Measurements from ENCODE around the gene WASL. TPM values are rescaled to one million over a fixed set of nuclear protein-coding genes. Genes with fewer than 3 reads are reported as not detected.
"Not testable (repeated sequence)": the region's sequence is repeated elsewhere in the genome, so short reads cannot be mapped to it uniquely, and the experiment has no call there.

The WASL gene
- total RNA-seq, 1 donor from 2014 or later = 36.0 TPM

- no peaks in the 10 kb centered on the region for H3K9me3 Mint-ChIP-seq (ENCODE audit: unreplicated experiment)
- no peak overlapping the region for H2AFZ ChIP-seq (ENCODE audit: low read depth, low read length)
- H3K79me2 ChIP-seq (ENCODE audit: insufficient read depth, low read length) = no peaks in the 10 kb centered on the region
- peaks cover 9% of the 10 kb centered on the region for H3K4me1 ChIP-seq (ENCODE audit: insufficient read depth, low read length)
- FAIRE-seq (no peak), DNase-seq (ENCODE audit: low read depth) (peak; percentile 17)
- H3K27ac ChIP-seq (ENCODE audit: low read depth, low read length) = no peak overlapping the region
- H3K9me3 ChIP-seq (ENCODE audit: insufficient read depth, low read depth, low read length) = no peaks in the 10 kb centered on the region
- H3K27ac Mint-ChIP-seq (ENCODE audit: unreplicated experiment) = no peak overlapping the region
- no peak overlapping the region for H3K4me3 ChIP-seq (ENCODE audit: insufficient read depth, low read depth, low read length)
- no peak overlapping the region for H3K4me3 Mint-ChIP-seq (ENCODE audit: unreplicated experiment)
- H3K36me3 ChIP-seq (ENCODE audit: insufficient read depth, low read length) = no peaks in the 10 kb centered on the region
- H4K20me1 ChIP-seq (ENCODE audit: insufficient read depth, low read length) = no peaks in the 10 kb centered on the region
- no peaks in the 10 kb centered on the region for H3K27me3 ChIP-seq (ENCODE audit: insufficient read depth, low read length)
- H3K27me3 Mint-ChIP-seq (ENCODE audit: low read depth, unreplicated experiment) = no peaks in the 10 kb centered on the region
- no peak for TF ChIP-seq EZH2 (IDR thresholded peaks at IDR 0.05; ENCODE audit: insufficient read depth, low read length)
- TF ChIP-seq CTCF (IDR thresholded peaks at IDR 0.05; ENCODE audit: insufficient read depth, low read depth, low read length) = peak; percentile 81
- no peaks in the 10 kb centered on the region for H3K36me3 Mint-ChIP-seq (ENCODE audit: low read depth, unreplicated experiment)
- H3K4me1 Mint-ChIP-seq (ENCODE audit: low read depth, unreplicated experiment) = peaks cover 18% of the 10 kb centered on the region
- no peak overlapping the region for H3K9ac ChIP-seq (ENCODE audit: low read length)
- no peak overlapping the region for H3K4me2 ChIP-seq (ENCODE audit: low read length)
Observed at GRCh38 chr7:123635551-123636359, 113.0 kb downstream of the WASL start.

- H3K27me3 Mint-ChIP-seq (ENCODE audit: low read depth, unreplicated experiment); FAIRE-seq; H4K20me1 ChIP-seq (ENCODE audit: insufficient read depth, low read length); H3K4me1 ChIP-seq (ENCODE audit: insufficient read depth, low read length); H3K9me3 Mint-ChIP-seq (ENCODE audit: unreplicated experiment); DNase-seq (ENCODE audit: low read depth); H3K36me3 Mint-ChIP-seq (ENCODE audit: low read depth, unreplicated experiment); H3K9me3 ChIP-seq (ENCODE audit: insufficient read depth, low read depth, low read length); H3K27ac Mint-ChIP-seq (ENCODE audit: unreplicated experiment); H3K27me3 ChIP-seq (ENCODE audit: insufficient read depth, low read length); H3K27ac ChIP-seq (ENCODE audit: low read depth, low read length); H3K79me2 ChIP-seq (ENCODE audit: insufficient read depth, low read length); H3K9ac ChIP-seq (ENCODE audit: low read length); H2AFZ ChIP-seq (ENCODE audit: low read depth, low read length); H3K36me3 ChIP-seq (ENCODE audit: insufficient read depth, low read length); H3K4me3 Mint-ChIP-seq (ENCODE audit: unreplicated experiment); H3K4me3 ChIP-seq (ENCODE audit: insufficient read depth, low read depth, low read length): not testable (repeated sequence)
- H3K4me1 Mint-ChIP-seq (ENCODE audit: low read depth, unreplicated experiment) = peaks cover 18% of the 10 kb centered on the region
- peak overlapping the region; percentile 58 for H3K4me2 ChIP-seq (ENCODE audit: low read length)
Observed at GRCh38 chr7:123634011-123634573, 114.7 kb downstream of the WASL start.

GRCh38 chr7:123633553-123633952 is 115.2 kb downstream of the WASL start:
- DNase-seq (ENCODE audit: low read depth) (peak; percentile 77), FAIRE-seq (peak; percentile 73)
- Histone ChIP-seq H2AFZ (ENCODE audit: low read depth, low read length) (no peak overlapping the region), H3K4me2 (ENCODE audit: low read length) (peak overlapping the region; percentile 58), H3K27ac (ENCODE audit: low read depth, low read length) (no peak overlapping the region), H3K4me3 (ENCODE audit: insufficient read depth, low read depth, low read length) (no peak overlapping the region), H3K36me3 (ENCODE audit: insufficient read depth, low read length) (no peaks in the 10 kb centered on the region), H4K20me1 (ENCODE audit: insufficient read depth, low read length) (no peaks in the 10 kb centered on the region), H3K79me2 (ENCODE audit: insufficient read depth, low read length) (no peaks in the 10 kb centered on the region), H3K9ac (ENCODE audit: low read length) (no peak overlapping the region), H3K4me1 (ENCODE audit: insufficient read depth, low read length) (peaks cover 9% of the 10 kb centered on the region), H3K9me3 (ENCODE audit: insufficient read depth, low read depth, low read length) (no peaks in the 10 kb centered on the region), H3K27me3 (ENCODE audit: insufficient read depth, low read length) (no peaks in the 10 kb centered on the region)
- H3K9me3 Mint-ChIP-seq (ENCODE audit: unreplicated experiment) = no peaks in the 10 kb centered on the region
- H3K4me1 Mint-ChIP-seq (ENCODE audit: low read depth, unreplicated experiment) = peaks cover 18% of the 10 kb centered on the region
- no peak overlapping the region for H3K4me3 Mint-ChIP-seq (ENCODE audit: unreplicated experiment)
- TF ChIP-seq EZH2 (IDR thresholded peaks at IDR 0.05; ENCODE audit: insufficient read depth, low read length) (no peak), CTCF (IDR thresholded peaks at IDR 0.05; ENCODE audit: insufficient read depth, low read depth, low read length) (no peak)
- H3K27me3 Mint-ChIP-seq (ENCODE audit: low read depth, unreplicated experiment) = no peaks in the 10 kb centered on the region
- H3K27ac Mint-ChIP-seq (ENCODE audit: unreplicated experiment) = peak overlapping the region; percentile 70
- no peaks in the 10 kb centered on the region for H3K36me3 Mint-ChIP-seq (ENCODE audit: low read depth, unreplicated experiment)

Measured in astrocyte (in vitro differentiated cells and primary cell).